Gastrocnemius medialis (tissue), 4 donors: ENCODE data around the gene PRDM16.

Source experiments
- CTCF ChIP-seq, 5 experiments: fragments of 450-650 bp in 3 of 5; fragments of 200-600 bp in 2 of 5; sonication (generic) in 2 of 5; IDR thresholded peaks in 4 of 5; conservative IDR thresholded peaks in 1 of 5; 1 replicate in 4 of 5; 2 replicates in 1 of 5; pipeline ENCODE4 v1.5.1; 2016 to 2019; ENCODE audit warnings: antibody characterized with exemption in 5 of 5, mild to moderate bottlenecking in 3 of 5, moderate library complexity in 3 of 5
- POLR2A ChIP-seq, 2 donors: fragments of 450-650 bp; IDR thresholded peaks; one replicate each; pipeline ENCODE4 v1.6.1; 2017; ENCODE audit warnings: antibody characterized with exemption in 2 of 2, mild to moderate bottlenecking in 2 of 2, moderate library complexity in 2 of 2

DNA sequence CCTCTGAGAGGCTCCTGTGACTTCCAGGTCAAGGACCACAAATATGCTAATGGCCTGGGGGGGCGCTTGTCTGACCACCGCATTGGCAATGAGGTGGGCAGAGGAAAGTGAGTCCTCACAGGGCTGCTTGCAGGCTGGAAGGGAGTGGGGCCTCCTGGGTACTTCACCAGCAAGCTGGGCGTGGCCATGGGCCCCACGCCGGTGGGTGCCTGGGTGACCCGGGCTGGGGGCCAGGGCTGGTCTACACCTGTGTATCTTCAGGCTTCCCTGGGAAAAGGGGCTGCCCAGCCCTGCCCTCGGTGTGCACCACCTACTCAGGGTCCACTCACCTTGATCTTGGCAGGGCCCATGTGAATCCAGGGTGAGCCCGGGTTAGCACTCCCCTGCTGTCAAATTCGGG lies 167.4 kb downstream of the PRDM16 start:
- TF ChIP-seq POLR2A (IDR thresholded peaks at IDR 0.05): no peak
- no peak for TF ChIP-seq CTCF (IDR thresholded peaks at IDR 0.05 in 4 of 5, conservative IDR thresholded peaks at IDR 0.05 in 1 of 5)
